ENCODE data around the gene BCS1L. TPM values are rescaled to one million over a fixed set of nuclear protein-coding genes. Genes with fewer than 3 reads are reported as not detected.
A peak's percentile ranks its signal among the peaks of the same experiment; 100 is the strongest.

BCS1L gene
- total and polyA plus RNA-seq, 12 donors: 16.1 to 97.9 (median 41.5) TPM

DNA sequence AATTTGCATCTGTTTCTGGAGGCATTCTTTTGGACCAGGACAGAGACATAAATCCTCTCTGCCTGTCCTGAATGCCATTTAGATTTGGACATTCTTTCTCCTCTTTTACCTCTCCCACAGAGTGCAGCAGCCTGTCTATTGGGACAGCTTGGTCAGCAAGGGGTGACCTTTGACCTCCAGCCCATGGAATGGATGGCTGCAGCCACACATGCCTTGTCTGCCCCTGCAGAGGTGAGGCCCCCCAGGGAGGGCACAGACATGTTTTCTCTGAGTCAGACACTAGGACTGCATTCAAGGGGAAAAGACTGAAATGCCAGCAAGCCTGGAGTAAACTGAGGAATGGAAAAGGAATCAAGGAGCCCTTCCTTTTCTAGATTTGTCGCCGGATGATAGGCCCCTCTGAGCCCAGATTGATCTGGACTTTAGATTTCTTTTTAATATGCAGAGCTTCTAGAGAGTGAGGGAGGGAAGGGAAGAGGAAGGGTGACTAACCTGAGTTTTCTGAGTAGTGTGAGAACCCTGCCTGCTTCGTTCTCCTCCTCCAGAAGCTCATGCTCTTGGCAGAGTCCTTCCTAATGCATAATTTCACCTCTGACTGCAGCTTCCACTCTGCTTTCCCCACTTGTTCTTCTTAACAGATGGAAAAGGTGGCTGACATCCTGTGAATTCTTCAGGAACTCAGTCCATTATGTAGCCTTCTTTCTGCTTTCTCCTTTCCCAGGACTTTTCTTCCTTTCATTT, 35.1 kb downstream of the BCS1L start:
- no peak overlapping the region for H3K4me3 ChIP-seq
- TF ChIP-seq, protein P1, sequence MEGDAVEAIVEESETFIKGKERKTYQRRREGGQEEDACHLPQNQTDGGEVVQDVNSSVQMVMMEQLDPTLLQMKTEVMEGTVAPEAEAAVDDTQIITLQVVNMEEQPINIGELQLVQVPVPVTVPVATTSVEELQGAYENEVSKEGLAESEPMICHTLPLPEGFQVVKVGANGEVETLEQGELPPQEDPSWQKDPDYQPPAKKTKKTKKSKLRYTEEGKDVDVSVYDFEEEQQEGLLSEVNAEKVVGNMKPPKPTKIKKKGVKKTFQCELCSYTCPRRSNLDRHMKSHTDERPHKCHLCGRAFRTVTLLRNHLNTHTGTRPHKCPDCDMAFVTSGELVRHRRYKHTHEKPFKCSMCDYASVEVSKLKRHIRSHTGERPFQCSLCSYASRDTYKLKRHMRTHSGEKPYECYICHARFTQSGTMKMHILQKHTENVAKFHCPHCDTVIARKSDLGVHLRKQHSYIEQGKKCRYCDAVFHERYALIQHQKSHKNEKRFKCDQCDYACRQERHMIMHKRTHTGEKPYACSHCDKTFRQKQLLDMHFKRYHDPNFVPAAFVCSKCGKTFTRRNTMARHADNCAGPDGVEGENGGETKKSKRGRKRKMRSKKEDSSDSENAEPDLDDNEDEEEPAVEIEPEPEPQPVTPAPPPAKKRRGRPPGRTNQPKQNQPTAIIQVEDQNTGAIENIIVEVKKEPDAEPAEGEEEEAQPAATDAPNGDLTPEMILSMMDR (IDR thresholded peaks at IDR 0.05): no peak
- no peak for TF ChIP-seq POLR2A (IDR thresholded peaks at IDR 0.05)
- intact Hi-C loops (cut with DNase I): loop anchor here (5.0 to 10.0 kb wide), 2 partner anchors 150 to 153 kb away; no protein-coding TSS in a partner anchor
- H3K27me3 ChIP-seq: no peaks in the 10 kb centered on the region
- H3K9me3 ChIP-seq (replicated peaks in 1 of 3): no peaks in the 10 kb centered on the region
- 82 to 89% (median 86%) methylated on average over 3 of the region's 3 CpGs for WGBS, 4 donors
- H3K4me1 ChIP-seq (replicated peaks in 1 of 2): no peaks in the 10 kb centered on the region
- H3K36me3 ChIP-seq (replicated peaks in 1 of 2): peaks cover 0 to 72% of the 10 kb centered on the region in 2 donors
- DNase-seq: peak in 1 of 7 donors; percentile 13
- H3K27ac ChIP-seq: no peak overlapping the region

DNA sequence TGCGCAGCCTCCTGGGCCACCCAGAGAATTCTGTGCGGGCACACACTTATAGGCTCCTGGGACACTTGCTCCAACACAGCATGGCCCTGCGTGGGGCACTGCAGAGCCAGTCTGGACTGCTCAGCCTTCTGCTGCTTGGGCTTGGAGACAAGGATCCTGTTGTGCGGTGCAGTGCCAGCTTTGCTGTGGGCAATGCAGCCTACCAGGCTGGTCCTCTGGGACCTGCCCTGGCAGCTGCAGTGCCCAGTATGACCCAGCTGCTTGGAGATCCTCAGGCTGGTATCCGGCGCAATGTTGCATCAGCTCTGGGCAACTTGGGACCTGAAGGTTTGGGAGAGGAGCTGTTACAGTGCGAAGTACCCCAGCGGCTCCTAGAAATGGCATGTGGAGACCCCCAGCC, 39.4 kb downstream of the BCS1L start:
- Histone ChIP-seq H3K9me3 (replicated peaks in 1 of 3) (no peaks in the 10 kb centered on the region), H3K27me3 (no peaks in the 10 kb centered on the region), H3K4me3 (no peak overlapping the region), H3K36me3 (replicated peaks in 1 of 2) (peaks cover 0 to 37% of the 10 kb centered on the region in 2 donors), H3K4me1 (replicated peaks in 1 of 2) (no peaks in the 10 kb centered on the region), H3K27ac (no peak overlapping the region)
- intact Hi-C loops (cut with DNase I): loop anchor here in 1 of 2 donors (10.0 kb wide), 1 partner anchor 146 kb away; no protein-coding TSS in a partner anchor
- TF ChIP-seq POLR2A (IDR thresholded peaks at IDR 0.05): no peak
- TF ChIP-seq, protein P1 (IDR thresholded peaks at IDR 0.05): no peak
- DNase-seq: no peak
- WGBS, 4 donors: 91 to 100% (median 96%) methylated on average over 2 to 8 of the region's 8 CpGs

DNA sequence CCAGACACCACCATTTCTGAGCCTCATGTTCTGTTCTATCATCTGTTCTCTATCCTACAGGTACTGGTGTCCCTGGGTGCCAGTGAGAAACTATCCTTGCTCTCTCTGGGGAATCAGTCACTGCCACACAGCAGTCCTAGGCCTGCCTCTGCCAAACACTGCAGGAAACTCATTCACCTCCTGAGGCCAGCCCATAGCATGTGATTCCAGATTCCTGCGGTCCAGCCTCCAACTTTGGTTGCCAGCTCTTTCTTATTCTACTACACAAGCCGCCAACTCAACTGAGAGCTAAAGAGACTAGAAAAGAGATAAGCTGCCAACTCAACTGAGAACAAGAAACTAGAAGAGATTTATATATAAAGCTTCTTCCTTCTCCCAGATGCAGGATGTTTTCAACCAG, 42.3 kb downstream of the BCS1L start:
- Histone ChIP-seq H3K4me3 (no peak overlapping the region), H3K36me3 (replicated peaks in 1 of 2) (peaks cover 0 to 19% of the 10 kb centered on the region in 2 donors), H3K4me1 (replicated peaks in 1 of 2) (no peaks in the 10 kb centered on the region), H3K27me3 (no peaks in the 10 kb centered on the region), H3K9me3 (replicated peaks in 1 of 3) (no peaks in the 10 kb centered on the region), H3K27ac (no peak overlapping the region)
- intact Hi-C loops (cut with DNase I): no loop called here
- DNase-seq: no peak
- WGBS, 4 donors: 91 to 98% (median 96%) methylated on average over 2 of the region's 2 CpGs
- no peak for TF ChIP-seq POLR2A (IDR thresholded peaks at IDR 0.05)
- TF ChIP-seq, protein P1 (IDR thresholded peaks at IDR 0.05): no peak

DNA sequence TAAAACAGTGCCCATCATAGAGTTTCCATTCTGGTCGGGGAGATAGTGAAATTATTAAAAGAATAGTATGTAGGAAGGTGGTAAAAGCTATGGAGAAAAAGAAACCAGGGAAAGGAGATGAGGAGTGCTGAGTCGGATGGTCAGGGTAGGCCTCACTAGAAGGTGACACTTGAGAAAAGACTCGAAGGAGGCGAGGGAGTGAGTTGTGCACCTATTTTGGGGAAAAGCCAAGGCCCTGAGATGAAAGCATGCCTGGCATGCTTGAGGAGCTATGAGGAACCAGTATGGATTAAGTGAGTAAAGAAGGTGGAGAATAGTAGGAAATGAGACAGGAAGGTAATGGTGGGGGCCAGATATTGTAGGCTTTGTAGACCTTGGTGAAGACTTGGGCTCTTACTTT, 43.9 kb downstream of the BCS1L start:
- 90 to 94% (median 93%) methylated on average over 4 of the region's 4 CpGs for WGBS, 4 donors
- no peaks in the 10 kb centered on the region for H3K4me1 ChIP-seq (replicated peaks in 1 of 2)
- TF ChIP-seq, protein P1 (IDR thresholded peaks at IDR 0.05): no peak
- no peak for TF ChIP-seq POLR2A (IDR thresholded peaks at IDR 0.05)
- no peak overlapping the region for H3K27ac ChIP-seq
- no peaks in the 10 kb centered on the region for H3K27me3 ChIP-seq
- intact Hi-C loops (cut with DNase I): no loop called here
- peaks cover 0 to 17% of the 10 kb centered on the region in 2 donors for H3K36me3 ChIP-seq (replicated peaks in 1 of 2)
- H3K4me3 ChIP-seq: no peak overlapping the region
- no peak for DNase-seq
- H3K9me3 ChIP-seq (replicated peaks in 1 of 3): no peaks in the 10 kb centered on the region

All from adrenal gland (tissue), 12 donors.